ENCODE results near the gene TTC39B.

- TF ChIP-seq EZH2 (IDR thresholded peaks at IDR 0.05): no peak
- TF ChIP-seq POLR2AphosphoS5 (IDR thresholded peaks at IDR 0.05; ENCODE audit: borderline replicate concordance, low read depth, low read length): no peak
- TF ChIP-seq FOXP2 (optimal IDR thresholded peaks at IDR 0.05; ENCODE audit: control extremely low read depth, extremely low read length, insufficient read depth): no peak
These were observed 11.1 kb downstream of the TTC39B start for GRCh38 chr9:15295761-15296405.
